Sciatic nerve (tissue), 2 donors: ENCODE data around the gene CDC73. TPM values are rescaled to one million over a fixed set of nuclear protein-coding genes. Genes with fewer than 3 reads are reported as not detected.

ENCODE experiments used
- ATAC-seq: fragments of 200-7000 bp; cut with Tn5 transposase; one replicate; pipeline ENCODE4 v1.9.1; 2020; ENCODE audit warnings: mild to moderate bottlenecking, moderate library complexity
- DNase-seq: peaks from one replicate; pipeline ENCODE4 v3.0.0-alpha.2; 2020; ENCODE audit warnings: low spot score
- intact Hi-C: fragments of 100-400 bp; cut with DNase I; formaldehyde crosslinking; loops from one replicate; pipeline ENCODE4 v1.14.2; 2022
- total RNA-seq: library from RNA; stranded (reverse); fragmentation: NEBNext Ultra II Directional; extraction: Animal tissue kit (Norgen Biotek cat#: 25700); gene quantifications from one replicate; pipeline ENCODE4 v1.2.1, GENCODE V29; 2021
- donor health status: DM: no; HTN: no; CAD: no.
- donor health status: DM: no; HTN: no; CAD: no.

CDC73 gene
- 83.1 TPM for total RNA-seq

DNA sequence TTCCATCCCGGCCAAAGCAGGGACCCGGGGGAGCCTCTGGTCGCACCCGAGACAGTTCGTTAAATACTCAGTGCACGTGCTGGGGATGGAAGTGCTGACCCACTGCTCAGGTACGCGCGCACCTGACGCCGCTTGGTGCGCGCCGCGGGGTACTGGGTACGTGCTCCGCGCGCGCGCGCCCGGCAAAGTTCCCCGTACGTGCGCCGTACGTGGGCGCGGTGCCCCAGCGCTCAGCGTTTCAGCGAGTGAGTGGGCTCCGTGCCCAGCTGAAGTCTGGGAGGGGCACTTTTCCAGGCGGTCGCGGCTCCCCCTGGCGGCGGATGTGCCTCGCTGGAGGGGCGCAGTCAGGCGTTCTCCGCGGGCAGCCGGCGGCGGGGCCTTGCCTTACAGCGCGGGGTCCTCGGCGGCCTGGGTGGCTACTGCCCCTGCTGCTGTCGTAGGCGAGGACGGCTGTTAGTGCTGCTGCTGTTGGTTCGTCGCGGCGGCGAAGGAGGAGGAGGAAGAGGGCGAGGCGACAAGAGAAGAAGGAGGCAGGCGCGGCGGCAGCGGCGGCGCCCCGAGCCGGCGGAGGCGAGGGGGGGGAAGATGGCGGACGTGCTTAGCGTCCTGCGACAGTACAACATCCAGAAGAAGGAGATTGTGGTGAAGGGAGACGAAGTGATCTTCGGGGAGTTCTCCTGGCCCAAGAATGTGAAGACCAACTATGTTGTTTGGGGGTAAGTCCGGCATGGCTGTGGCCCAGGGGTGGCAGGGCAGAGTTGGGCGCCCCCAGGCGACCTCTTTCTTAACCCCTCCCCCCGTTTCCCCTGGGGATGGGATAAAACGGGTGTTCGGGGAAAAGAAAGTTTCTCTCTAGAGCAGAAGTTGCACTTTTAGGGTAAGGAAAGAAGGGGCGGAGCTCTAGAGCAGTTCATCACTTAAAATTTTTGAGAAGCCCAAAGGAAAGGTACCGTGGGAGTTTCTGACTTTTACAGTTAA is at the start of gene CDC73:
TSS of gene CDC73 (plus strand) at position 416 of the 978 bp plus-strand sequence. CDS start at position 586, 170 bp downstream.
- ATAC-seq (peak; percentile 99), DNase-seq (peak; percentile 99)
- intact Hi-C loops: no loop called here

GRCh38 chr1:193077991-193078390 is 43.8 kb upstream of the CDC73 start:
- no peak for DNase-seq
- no peak for ATAC-seq
- intact Hi-C loops: no loop called here

- intact Hi-C loops: no loop called here
- no peak for ATAC-seq
- no peak for DNase-seq
These were observed 42.6 kb upstream of the CDC73 start for GRCh38 chr1:193079187-193079586.

GRCh38 chr1:193083365-193084088 is 38.3 kb upstream of the CDC73 start:
- DNase-seq (no peak), ATAC-seq (no peak)
- intact Hi-C loops: no loop called here

DNA sequence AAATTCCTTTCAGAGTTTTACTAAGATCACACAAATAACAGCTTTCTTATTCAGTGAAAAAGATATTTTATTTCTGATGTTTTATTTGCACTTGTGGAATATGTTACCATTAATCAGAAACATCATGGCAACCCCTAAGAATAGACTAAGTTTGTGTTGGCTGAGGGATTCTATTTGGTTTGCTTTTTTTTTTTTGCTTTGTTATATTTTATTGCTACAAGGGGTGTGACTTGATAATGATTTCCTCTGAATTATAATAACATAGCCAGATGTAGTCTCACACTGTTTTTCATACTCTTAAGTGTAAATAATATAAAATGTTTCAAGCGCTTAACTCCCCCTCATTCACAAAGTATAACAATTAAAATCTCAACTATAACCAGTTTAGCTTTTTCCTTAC is 36.6 kb upstream of the CDC73 start:
- no peak for ATAC-seq
- intact Hi-C loops: no loop called here

GRCh38 chr1:193086342-193086741 is 35.5 kb upstream of the CDC73 start:
- ATAC-seq (no peak), DNase-seq (no peak)
- intact Hi-C loops: no loop called here

More for the DNA sequence above, 36.6 kb upstream of the CDC73 start:
- DNase-seq: no peak

GRCh38 chr1:193087893-193088292 is 33.9 kb upstream of the CDC73 start:
- ATAC-seq (no peak), DNase-seq (no peak)
- intact Hi-C loops: no loop called here

GRCh38 chr1:193090865-193091264 is 31.0 kb upstream of the CDC73 start:
- intact Hi-C loops: no loop called here
- DNase-seq (no peak), ATAC-seq (no peak)

GRCh38 chr1:193094112-193094511 is 27.7 kb upstream of the CDC73 start:
- no peak for DNase-seq
- intact Hi-C loops: no loop called here
- ATAC-seq: no peak

- DNase-seq (no peak), ATAC-seq (no peak)
- intact Hi-C loops: loop anchor here (5.0 kb wide), 1 partner anchor 45 kb away; the partner anchor contains the start of genes RO60 and UCHL5
These were observed 19.2 kb upstream of the CDC73 start for GRCh38 chr1:193102662-193103061.

DNA sequence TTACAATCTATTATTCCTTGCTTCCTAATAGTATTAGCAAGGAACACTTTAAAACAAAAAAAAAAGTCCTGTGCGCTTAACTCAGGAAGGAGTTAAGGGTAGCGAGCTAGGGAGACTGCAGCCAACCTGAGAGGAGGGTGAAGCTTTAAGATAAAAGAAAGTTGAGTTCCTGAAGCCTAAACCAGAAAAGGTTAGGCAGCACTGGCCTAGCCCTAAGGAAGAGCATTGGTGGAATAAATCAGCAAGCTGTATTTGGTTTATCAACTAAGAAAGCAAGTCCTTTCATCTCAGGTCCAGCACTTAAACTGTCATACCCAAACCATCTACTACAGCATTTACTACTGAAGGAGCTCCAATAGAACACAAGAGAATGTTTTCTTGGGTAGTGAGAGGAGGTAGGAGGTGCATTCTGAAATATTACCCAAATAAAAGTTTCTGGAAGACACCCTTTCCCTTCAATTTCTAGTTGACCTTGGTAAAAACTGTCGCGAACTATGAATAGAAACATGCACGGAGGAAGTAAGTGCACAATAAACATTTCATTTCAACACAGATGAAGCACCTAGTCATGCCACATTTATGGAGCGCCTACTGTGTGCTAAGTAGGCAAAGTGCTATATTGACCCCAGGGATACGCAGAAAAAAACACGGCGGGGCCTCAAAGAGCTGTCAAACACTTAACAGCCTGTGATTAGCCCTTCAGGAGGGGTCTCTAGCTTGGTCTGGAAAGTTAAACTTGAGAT is 17.9 kb upstream of the CDC73 start:
- intact Hi-C loops: loop anchor here (5.0 kb wide), 1 partner anchor 47 kb away; the partner anchor contains the start of genes RO60 and UCHL5
- DNase-seq (no peak), ATAC-seq (no peak)

DNA sequence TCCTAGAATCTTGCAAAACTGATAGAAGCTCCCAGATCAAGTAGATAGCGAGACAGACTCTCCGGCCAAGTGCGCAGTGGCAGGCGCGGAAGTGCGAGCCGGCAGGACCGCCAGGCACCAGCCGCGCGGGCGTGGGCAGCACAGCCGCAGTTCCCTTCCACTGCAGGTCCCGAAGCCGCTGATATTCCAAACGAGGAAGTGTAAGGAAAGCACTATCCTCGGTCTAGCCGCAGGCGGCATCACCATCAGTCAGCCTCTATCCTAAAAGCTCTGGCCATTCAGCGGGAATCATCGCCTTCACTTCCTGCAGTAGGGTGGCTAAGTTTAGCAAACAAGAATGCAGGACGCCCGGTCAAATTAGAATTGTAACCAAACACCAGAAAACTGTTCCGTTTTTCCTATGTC is 17.3 kb upstream of the CDC73 start:
- DNase-seq: peak; percentile 69
- ATAC-seq: peak; percentile 70
- intact Hi-C loops: loop anchor here (5.0 kb wide), 1 partner anchor 47 kb away; the partner anchor contains the start of genes RO60 and UCHL5

DNA sequence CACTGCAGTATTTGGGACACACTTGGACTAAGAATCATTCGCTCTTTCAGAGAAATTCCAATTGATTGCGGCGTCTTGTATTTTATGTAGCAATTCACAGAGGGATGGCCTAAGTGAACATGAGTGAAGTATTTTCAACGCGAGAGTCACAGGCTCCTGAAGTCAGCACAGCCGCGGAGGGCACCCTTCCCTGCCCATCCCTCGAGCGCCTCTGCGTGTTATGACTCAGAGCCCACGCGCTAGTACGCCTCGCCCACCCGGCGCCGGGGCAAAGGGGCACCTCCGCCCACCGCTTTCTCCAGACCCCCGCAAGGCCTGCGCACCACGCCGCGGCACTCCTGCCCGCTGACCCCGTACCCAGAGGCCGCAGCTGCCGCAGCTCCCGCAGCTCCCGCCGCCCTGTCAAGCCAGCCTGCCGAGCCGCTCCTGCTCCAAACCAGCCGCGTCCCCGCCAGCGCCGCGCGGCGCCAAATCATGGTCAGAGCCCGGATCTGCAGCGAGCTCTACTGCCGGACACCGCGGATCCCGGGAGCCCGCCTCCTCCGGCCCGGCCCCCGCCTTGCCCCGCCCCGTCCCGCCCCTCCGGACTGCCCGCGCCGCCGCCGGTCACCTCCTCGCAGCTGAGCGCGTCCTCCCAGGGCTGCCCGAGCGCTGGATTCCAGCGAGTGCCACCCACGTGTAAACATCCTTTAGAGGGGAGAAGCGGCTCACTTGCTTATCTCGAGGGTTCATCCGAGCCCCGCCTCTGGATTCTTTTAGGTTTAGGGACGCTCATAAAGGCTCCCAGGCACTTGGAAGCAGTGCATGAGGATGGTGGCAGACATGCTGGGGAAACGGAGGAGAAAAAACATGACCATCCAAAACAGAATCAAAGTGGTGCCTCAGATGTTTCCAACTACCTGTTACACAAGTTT is 16.7 kb upstream of the CDC73 start, which contains the start of gene GLRX2:
TSS of gene GLRX2 (minus strand) at position 508 of the 914 bp plus-strand sequence. CDS start at position 476, 32 bp downstream.
- DNase-seq (peak; percentile 91), ATAC-seq (peak; percentile 97)
- intact Hi-C loops: loop anchor here (5.0 kb wide), 1 partner anchor 48 kb away; the partner anchor contains the start of genes RO60 and UCHL5

DNA sequence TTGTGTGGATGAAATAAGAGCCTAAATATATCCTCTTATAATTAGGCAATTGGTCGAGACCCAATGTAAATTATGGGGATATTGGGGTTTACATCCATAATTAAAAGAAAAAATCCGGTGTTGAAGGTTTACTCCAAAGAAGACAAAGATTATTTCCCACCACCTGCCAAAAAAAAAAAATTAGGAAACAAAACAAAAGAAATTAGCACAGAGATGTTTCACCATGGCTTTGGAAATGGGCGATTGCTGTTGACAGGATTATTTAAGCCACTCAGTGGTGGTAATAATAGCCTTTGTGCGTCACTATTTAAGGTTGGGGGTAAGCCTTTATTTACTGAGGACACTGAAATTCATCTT is 16.0 kb upstream of the CDC73 start:
- ATAC-seq: no peak
- no peak for DNase-seq
- intact Hi-C loops: no loop called here

DNA sequence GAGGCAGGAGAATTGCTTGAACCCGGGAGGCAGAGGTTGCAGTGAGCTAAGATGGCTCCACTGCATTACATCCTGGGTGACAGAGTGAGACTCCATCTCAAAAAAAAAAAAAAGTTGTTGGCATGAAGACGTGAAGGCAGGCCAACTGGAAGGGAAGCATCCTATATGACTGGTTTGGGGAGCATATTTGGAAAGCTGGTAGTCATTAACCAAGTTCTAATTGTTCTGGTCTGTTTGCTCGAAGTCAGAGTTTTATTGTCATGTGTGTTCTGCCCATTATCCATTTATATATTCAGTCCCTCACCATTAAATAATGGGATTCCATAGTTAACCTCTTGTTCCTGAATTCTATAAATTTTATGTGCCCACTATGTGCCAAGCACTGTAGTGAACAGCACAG is 13.4 kb upstream of the CDC73 start:
- no peak for ATAC-seq
- intact Hi-C loops: no loop called here
- no peak for DNase-seq

GRCh38 chr1:193109619-193110018 is 12.2 kb upstream of the CDC73 start:
- intact Hi-C loops: no loop called here
- DNase-seq (no peak), ATAC-seq (no peak)

- ATAC-seq (no peak), DNase-seq (no peak)
- intact Hi-C loops: no loop called here
These were observed 11.6 kb upstream of the CDC73 start for GRCh38 chr1:193110246-193110645.

DNA sequence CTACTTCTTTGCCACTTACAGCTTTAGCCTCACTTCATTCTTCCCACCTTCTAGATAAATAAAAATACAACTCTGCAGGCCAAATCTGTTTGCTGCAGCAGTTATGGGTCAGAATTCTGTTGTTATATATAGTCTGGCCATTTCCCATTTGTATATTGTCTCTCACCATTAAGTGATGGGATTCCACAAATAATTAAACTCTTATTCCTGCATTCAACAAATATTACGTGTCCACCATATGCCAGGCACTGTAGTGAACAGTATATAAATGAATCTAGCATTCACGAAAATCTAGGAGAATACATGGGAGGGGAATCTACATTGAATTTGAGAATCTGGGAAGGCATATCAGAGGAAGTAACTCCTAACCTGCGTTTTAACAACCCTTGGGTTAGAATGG is 11.0 kb upstream of the CDC73 start:
- intact Hi-C loops: no loop called here
- ATAC-seq (no peak), DNase-seq (no peak)
